Peyer's patch (tissue), 4 donors: Measurements from ENCODE around the gene LDLRAP1.

Source experiments
- CTCF ChIP-seq, 6 experiments: fragments of 450-650 bp in 4 of 6; fragments of 200-600 bp in 2 of 6; sonication (generic) in 1 of 6; IDR thresholded peaks; one replicate each; pipeline ENCODE4 v1.5.1; 2017 to 2019; ENCODE audit warnings: antibody characterized with exemption in 6 of 6, mild to moderate bottlenecking in 3 of 6, moderate library complexity in 1 of 6
- POLR2A ChIP-seq, 2 donors: fragments of 450-650 bp; IDR thresholded peaks; one replicate each; pipeline ENCODE4 v1.5.1; 2017; ENCODE audit warnings: antibody characterized with exemption in 2 of 2, mild to moderate bottlenecking in 2 of 2, moderate library complexity in 2 of 2

- TF ChIP-seq CTCF (IDR thresholded peaks at IDR 0.05) (no peak), POLR2A (IDR thresholded peaks at IDR 0.05) (no peak)
Observed at GRCh38 chr1:25527946-25528595, 15.3 kb upstream of the LDLRAP1 start.
